Measurements from ENCODE around the gene OR51D1. TPM values are rescaled to one million over a fixed set of nuclear protein-coding genes. Genes with fewer than 3 reads are reported as not detected.
A peak's percentile ranks its signal among the peaks of the same experiment; 100 is the strongest.

OR51D1 gene
- total RNA-seq, 1 experiment from 2014 or later, result not detected

GRCh38 chr11:4626207-4627099 is 10.8 kb upstream of the OR51D1 start:
- peak; percentile 46 to 82 for DNase-seq (ENCODE audit: low read depth in 1 of 2, low spot score in 2 of 2)
- no peak overlapping the region for H3K27ac ChIP-seq
- no peak overlapping the region for H3K4me3 ChIP-seq
- H3K4me1 ChIP-seq (replicated peaks), result no peaks in the 10 kb centered on the region
- no peaks in the 10 kb centered on the region for H3K36me3 ChIP-seq
- peaks cover 5% of the 10 kb centered on the region; the same call in 1 of the 2 replicates for H3K9me3 ChIP-seq (replicated peaks)
- H3K27me3 ChIP-seq (replicated peaks), result peaks cover 26% of the 10 kb centered on the region

GRCh38 chr11:4636136-4636535 is 1.1 kb upstream of the OR51D1 start:
- Histone ChIP-seq H3K36me3 (no peaks in the 10 kb centered on the region), H3K27ac (no peak overlapping the region), H3K4me1 (replicated peaks) (peaks cover 4% of the 10 kb centered on the region; the same call in 1 of the 2 replicates), H3K9me3 (replicated peaks) (no peaks in the 10 kb centered on the region), H3K27me3 (replicated peaks) (no peaks in the 10 kb centered on the region; the same call in none of the 2 replicates), H3K4me3 (no peak overlapping the region)
- no peak for DNase-seq (ENCODE audit: low read depth in 1 of 2, low spot score in 2 of 2)

- H3K27me3 ChIP-seq (replicated peaks), result no peaks in the 10 kb centered on the region; the same call in none of the 2 replicates
- no peak overlapping the region for H3K27ac ChIP-seq
- no peak overlapping the region for H3K4me3 ChIP-seq
- DNase-seq (ENCODE audit: low read depth in 1 of 2, low spot score in 2 of 2), result no peak
- H3K9me3 ChIP-seq (replicated peaks), result no peaks in the 10 kb centered on the region
- no peaks in the 10 kb centered on the region for H3K36me3 ChIP-seq
- H3K4me1 ChIP-seq (replicated peaks), result peaks cover 15% of the 10 kb centered on the region
These were observed 378 bp downstream of the OR51D1 start for GRCh38 chr11:4637662-4638047.

- Histone ChIP-seq H3K4me1 (replicated peaks) (peaks cover 22% of the 10 kb centered on the region), H3K9me3 (replicated peaks) (no peaks in the 10 kb centered on the region), H3K36me3 (no peaks in the 10 kb centered on the region), H3K27ac (no peak overlapping the region), H3K4me3 (no peak overlapping the region), H3K27me3 (replicated peaks) (no peaks in the 10 kb centered on the region; the same call in none of the 2 replicates)
- DNase-seq (ENCODE audit: low read depth in 1 of 2, low spot score in 2 of 2), result no peak
These were observed 2.7 kb downstream of the OR51D1 start for GRCh38 chr11:4639931-4640330.

- Histone ChIP-seq H3K9me3 (replicated peaks) (no peaks in the 10 kb centered on the region), H3K36me3 (no peaks in the 10 kb centered on the region), H3K4me3 (no peak overlapping the region), H3K27me3 (replicated peaks) (no peaks in the 10 kb centered on the region; the same call in 1 of the 2 replicates), H3K27ac (no peak overlapping the region), H3K4me1 (replicated peaks) (peaks cover 22% of the 10 kb centered on the region)
- DNase-seq (ENCODE audit: low read depth in 1 of 2, low spot score in 2 of 2), result no peak
These were observed 4.2 kb downstream of the OR51D1 start for GRCh38 chr11:4641501-4641900.

GRCh38 chr11:4642043-4642442 is 4.8 kb downstream of the OR51D1 start:
- H3K27me3 ChIP-seq (replicated peaks), result no peaks in the 10 kb centered on the region
- no peaks in the 10 kb centered on the region for H3K9me3 ChIP-seq (replicated peaks)
- H3K4me1 ChIP-seq (replicated peaks), result peaks cover 22% of the 10 kb centered on the region
- no peak overlapping the region for H3K4me3 ChIP-seq
- DNase-seq (ENCODE audit: low read depth in 1 of 2, low spot score in 2 of 2), result no peak
- no peaks in the 10 kb centered on the region for H3K36me3 ChIP-seq
- no peak overlapping the region for H3K27ac ChIP-seq

GRCh38 chr11:4643076-4643475 is 5.8 kb downstream of the OR51D1 start:
- Histone ChIP-seq H3K27ac (no peak overlapping the region), H3K4me1 (replicated peaks) (peaks cover 22% of the 10 kb centered on the region), H3K4me3 (no peak overlapping the region), H3K27me3 (replicated peaks) (no peaks in the 10 kb centered on the region), H3K36me3 (no peaks in the 10 kb centered on the region), H3K9me3 (replicated peaks) (no peaks in the 10 kb centered on the region)
- DNase-seq (ENCODE audit: low read depth in 1 of 2, low spot score in 2 of 2), result no peak

- H3K4me1 ChIP-seq (replicated peaks), result peaks cover 22% of the 10 kb centered on the region
- no peak within 1 kb of the TSS for H3K4me3 ChIP-seq
- DNase-seq (ENCODE audit: low read depth in 1 of 2, low spot score in 2 of 2), result no peak
- H3K36me3 ChIP-seq, result no peaks in the 10 kb centered on the region
- no peak within 1 kb of the TSS for H3K27ac ChIP-seq
- H3K9me3 ChIP-seq (replicated peaks), result no peaks in the 10 kb centered on the region
- H3K27me3 ChIP-seq (replicated peaks), result no peaks in the 10 kb centered on the region
These were observed 6.4 kb downstream of the OR51D1 start, which contains the start of gene OR51E1 for GRCh38 chr11:4643682-4644081. OR51E1 (plus strand) TSS chr11:4643982; CDS start chr11:4652527, 8,545 bp downstream.

- Histone ChIP-seq H3K9me3 (replicated peaks) (no peaks in the 10 kb centered on the region), H3K27ac (no peak overlapping the region), H3K27me3 (replicated peaks) (0 out of 2 replicates have a peak, but pooled peaks cover 3% of the 10 kb centered on the region), H3K4me1 (replicated peaks) (peaks cover 22% of the 10 kb centered on the region), H3K36me3 (no peaks in the 10 kb centered on the region), H3K4me3 (no peak overlapping the region)
- DNase-seq (ENCODE audit: low read depth in 1 of 2, low spot score in 2 of 2), result no peak
These were observed 7.0 kb downstream of the OR51D1 start for GRCh38 chr11:4644233-4644632.

- Histone ChIP-seq H3K4me1 (replicated peaks) (peaks cover 20% of the 10 kb centered on the region), H3K4me3 (no peak overlapping the region), H3K27me3 (replicated peaks) (0 out of 2 replicates have a peak, but pooled peaks cover 9% of the 10 kb centered on the region), H3K9me3 (replicated peaks) (no peaks in the 10 kb centered on the region), H3K36me3 (no peaks in the 10 kb centered on the region), H3K27ac (no peak overlapping the region)
- DNase-seq (ENCODE audit: low read depth in 1 of 2, low spot score in 2 of 2), result no peak
These were observed 8.7 kb downstream of the OR51D1 start for GRCh38 chr11:4645974-4646373.

- DNase-seq (ENCODE audit: low read depth in 1 of 2, low spot score in 2 of 2), result no peak
- Histone ChIP-seq H3K36me3 (no peaks in the 10 kb centered on the region), H3K9me3 (replicated peaks) (no peaks in the 10 kb centered on the region), H3K4me1 (replicated peaks) (peaks cover 6% of the 10 kb centered on the region), H3K4me3 (no peak overlapping the region), H3K27me3 (replicated peaks) (0 out of 2 replicates have a peak, but pooled peaks cover 9% of the 10 kb centered on the region), H3K27ac (no peak overlapping the region)
These were observed 10.5 kb downstream of the OR51D1 start for GRCh38 chr11:4647766-4648165.

- H3K36me3 ChIP-seq, result no peaks in the 10 kb centered on the region
- H3K27me3 ChIP-seq (replicated peaks), result 0 out of 2 replicates have a peak, but pooled peaks cover 4% of the 10 kb centered on the region
- DNase-seq (ENCODE audit: low read depth in 1 of 2, low spot score in 2 of 2), result no peak
- H3K9me3 ChIP-seq (replicated peaks), result no peaks in the 10 kb centered on the region
- H3K4me1 ChIP-seq (replicated peaks), result no peaks in the 10 kb centered on the region
- H3K27ac ChIP-seq, result no peak overlapping the region
- no peak overlapping the region for H3K4me3 ChIP-seq
These were observed 17.5 kb downstream of the OR51D1 start for GRCh38 chr11:4654635-4655369.

- DNase-seq (ENCODE audit: low read depth in 1 of 2, low spot score in 2 of 2), result no peak
- no peak overlapping the region for H3K27ac ChIP-seq
- no peaks in the 10 kb centered on the region for H3K9me3 ChIP-seq (replicated peaks)
- H3K4me1 ChIP-seq (replicated peaks), result no peaks in the 10 kb centered on the region
- H3K4me3 ChIP-seq, result no peak overlapping the region
- H3K36me3 ChIP-seq, result no peaks in the 10 kb centered on the region
- no peaks in the 10 kb centered on the region for H3K27me3 ChIP-seq (replicated peaks)
These were observed 21.6 kb downstream of the OR51D1 start for GRCh38 chr11:4658629-4659445.

Data from SJSA1 (cell line).